Measurements from ENCODE around the gene BNIP3.

GRCh38 chr10:131998845-131999681, 17.3 kb upstream of the BNIP3 start:
- TF ChIP-seq YY1 (IDR thresholded peaks at IDR 0.05; ENCODE audit: insufficient read depth, insufficient read length) (no peak), ZNF274 (IDR thresholded peaks at IDR 0.05; ENCODE audit: low read depth, low read length) (no peak), SUZ12 (IDR thresholded peaks at IDR 0.05; ENCODE audit: extremely low read depth, insufficient read depth, insufficient read length) (no peak)
